PFSK-1 (cell line): ENCODE data around the gene ATAT1.

ENCODE experiments used
- POLR2AphosphoS5 ChIP-seq: IDR thresholded peaks from 2 replicates; pipeline ENCODE4 v1.6.1; 2012; ENCODE audit warnings: low read depth, mild to moderate bottlenecking, control low read depth, low read length, moderate library complexity
- TAF1 ChIP-seq: IDR thresholded peaks from 2 replicates; pipeline ENCODE4 v1.6.1; 2012; ENCODE audit warnings: low read length, control low read depth, borderline replicate concordance; ENCODE audit not compliant: insufficient read depth

DNA sequence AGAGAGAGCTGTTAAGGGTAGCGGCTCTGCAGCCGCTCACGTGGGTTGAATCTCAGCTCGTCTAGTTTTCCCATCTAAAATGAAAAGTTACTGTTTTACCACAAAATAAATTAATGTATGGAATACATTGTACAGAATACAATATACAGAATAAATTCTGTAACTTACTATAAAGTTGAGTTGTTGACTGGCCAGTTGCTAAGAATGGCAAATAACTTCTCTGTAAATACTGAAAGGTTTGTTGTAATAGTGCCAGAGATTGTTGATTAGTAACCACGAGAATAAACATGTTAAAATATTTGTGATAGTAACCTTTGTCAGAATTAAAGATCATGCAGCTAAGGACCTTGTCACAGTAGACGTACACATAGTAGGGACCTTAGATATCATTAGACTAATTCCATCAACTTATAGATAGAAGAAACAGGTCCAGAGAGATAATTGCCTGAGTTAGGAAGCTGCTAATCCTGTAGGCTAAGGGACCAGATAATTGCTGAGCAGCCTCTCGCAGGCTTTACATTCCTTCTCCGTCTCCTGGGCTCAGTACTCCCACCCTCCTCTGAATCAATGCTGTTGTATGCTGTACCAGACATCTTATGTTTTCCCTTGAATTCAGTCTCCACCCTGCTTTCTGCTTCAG, 64.7 kb downstream of the ATAT1 start:
- TF ChIP-seq POLR2AphosphoS5 (no peak), TAF1 (no peak)
